Kidney (tissue), 14 donors: ENCODE measurements around the gene GMPPA. TPM values are rescaled to one million over a fixed set of nuclear protein-coding genes. Genes with fewer than 3 reads are reported as not detected.

Source experiments
- DNase-seq, 5 donors: peaks; one replicate each; pipeline ENCODE4 v3.0.0-alpha.2; 2013 to 2020
- FAIRE-seq: peaks from 2 replicates; lab custom pipeline; 2012; peaks lifted over from hg19 to GRCh38; lab: Jason Lieb, UNC
- H3K27ac ChIP-seq, 2 donors: one replicate each; pipeline ENCODE4 v1.7.0; 2013; ENCODE audit warnings: low read depth in 2 of 2, low read length in 2 of 2, inconsistent platforms in 1 of 2
- H3K27me3 ChIP-seq: one replicate; pipeline ENCODE4 v1.7.1; 2013; ENCODE audit warnings: low read length, inconsistent platforms; ENCODE audit not compliant: control insufficient read depth, insufficient read depth
- H3K36me3 ChIP-seq, 3 donors: one replicate each; pipeline versions ENCODE4 v1.7.0 to v1.7.1; 2013; ENCODE audit warnings: low read length in 3 of 3, control low read depth in 1 of 3, inconsistent platforms in 1 of 3; ENCODE audit not compliant: insufficient read depth in 3 of 3, control insufficient read depth in 2 of 3
- H3K4me1 ChIP-seq, 3 donors: one replicate each; pipeline versions ENCODE4 v1.7.0 to v1.7.1; 2013; ENCODE audit warnings: low read length in 3 of 3, inconsistent platforms in 1 of 3, low read depth in 1 of 3; ENCODE audit not compliant: control insufficient read depth in 2 of 3, insufficient read depth in 2 of 3
- H3K4me3 ChIP-seq, 3 donors: one replicate each; pipeline versions ENCODE4 v1.7.0 to v1.8.1; 2013; ENCODE audit warnings: low read length in 3 of 3, control low read depth in 1 of 3, inconsistent platforms in 1 of 3
- H3K9ac ChIP-seq, 3 donors: one replicate each; pipeline versions ENCODE4 v1.7.0 to v1.7.1; 2013; ENCODE audit warnings: low read length in 3 of 3, control low read depth in 1 of 3, inconsistent platforms in 1 of 3
- H3K9me3 ChIP-seq, 3 donors: one replicate each; pipeline versions ENCODE4 v1.7.0 to v1.7.1; 2013; ENCODE audit warnings: low read length in 3 of 3, control low read depth in 1 of 3, inconsistent platforms in 1 of 3; ENCODE audit not compliant: control insufficient read depth in 2 of 3, insufficient read depth in 1 of 3
- intact Hi-C: fragments of 100-400 bp; cut with DNase I; formaldehyde crosslinking; loops from one replicate; pipeline ENCODE4 v1.11.1; 2022
- polyA plus RNA-seq: library from polyadenylated mRNA; stranded (reverse); fragments of 350-450 nt; fragmentation: Illumina TruSeq; extraction: RNeasy Lipid Tissue Mini Kit (QIAGEN cat#74804); gene quantifications from one replicate; pipeline ENCODE4 v1.2.3, GENCODE V29; 2014; ENCODE audit warnings: low read depth, low replicate concordance; ENCODE audit not compliant: insufficient read depth
- total RNA-seq: library from RNA; stranded (reverse); fragmentation: NEBNext Ultra II Directional; extraction: Animal tissue kit (Norgen Biotek cat#: 25700); gene quantifications from one replicate; pipeline ENCODE4 v1.2.1, GENCODE V29; 2021
- TF ChIP-seq, protein P1 (sequence below): IDR thresholded peaks from 3 replicates; pipeline ENCODE4 v1.5.1; 2012; ENCODE audit warnings: mild to moderate bottlenecking, moderate library complexity, borderline replicate concordance; ENCODE audit not compliant: insufficient read depth; ENCODE audit errors: extremely low read depth
- donor health status: control.
- donor health status: control.
- donor health status: control.
- donor health status: control.
- donor health status: control.
- donor health status: DM: yes; HTN: yes; CAD: no.
- donor health status: Normal renal cell carcinoma (clear cell type).

Gene GMPPA
- total and polyA plus RNA-seq, 2 donors from 2014 or later, result 33.9 to 53.1 TPM

- no peaks in the 10 kb centered on the region for H3K9me3 ChIP-seq
- no peak overlapping the region for H3K9ac ChIP-seq
- no peak overlapping the region for H3K27ac ChIP-seq
- intact Hi-C loops, result no loop called here
- no peaks in the 10 kb centered on the region for H3K36me3 ChIP-seq
- no peak overlapping the region for H3K4me3 ChIP-seq
- FAIRE-seq (no peak), DNase-seq (peak in 1 of 5 donors; percentile 67)
- TF ChIP-seq, protein P1, sequence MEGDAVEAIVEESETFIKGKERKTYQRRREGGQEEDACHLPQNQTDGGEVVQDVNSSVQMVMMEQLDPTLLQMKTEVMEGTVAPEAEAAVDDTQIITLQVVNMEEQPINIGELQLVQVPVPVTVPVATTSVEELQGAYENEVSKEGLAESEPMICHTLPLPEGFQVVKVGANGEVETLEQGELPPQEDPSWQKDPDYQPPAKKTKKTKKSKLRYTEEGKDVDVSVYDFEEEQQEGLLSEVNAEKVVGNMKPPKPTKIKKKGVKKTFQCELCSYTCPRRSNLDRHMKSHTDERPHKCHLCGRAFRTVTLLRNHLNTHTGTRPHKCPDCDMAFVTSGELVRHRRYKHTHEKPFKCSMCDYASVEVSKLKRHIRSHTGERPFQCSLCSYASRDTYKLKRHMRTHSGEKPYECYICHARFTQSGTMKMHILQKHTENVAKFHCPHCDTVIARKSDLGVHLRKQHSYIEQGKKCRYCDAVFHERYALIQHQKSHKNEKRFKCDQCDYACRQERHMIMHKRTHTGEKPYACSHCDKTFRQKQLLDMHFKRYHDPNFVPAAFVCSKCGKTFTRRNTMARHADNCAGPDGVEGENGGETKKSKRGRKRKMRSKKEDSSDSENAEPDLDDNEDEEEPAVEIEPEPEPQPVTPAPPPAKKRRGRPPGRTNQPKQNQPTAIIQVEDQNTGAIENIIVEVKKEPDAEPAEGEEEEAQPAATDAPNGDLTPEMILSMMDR, result no peak
- H3K27me3 ChIP-seq, result no peaks in the 10 kb centered on the region
- peaks cover 0 to 12% (median 0%) of the 10 kb centered on the region in 3 donors for H3K4me1 ChIP-seq
Observed at GRCh38 chr2:219553463-219553963, 54.8 kb downstream of the GMPPA start.

DNA sequence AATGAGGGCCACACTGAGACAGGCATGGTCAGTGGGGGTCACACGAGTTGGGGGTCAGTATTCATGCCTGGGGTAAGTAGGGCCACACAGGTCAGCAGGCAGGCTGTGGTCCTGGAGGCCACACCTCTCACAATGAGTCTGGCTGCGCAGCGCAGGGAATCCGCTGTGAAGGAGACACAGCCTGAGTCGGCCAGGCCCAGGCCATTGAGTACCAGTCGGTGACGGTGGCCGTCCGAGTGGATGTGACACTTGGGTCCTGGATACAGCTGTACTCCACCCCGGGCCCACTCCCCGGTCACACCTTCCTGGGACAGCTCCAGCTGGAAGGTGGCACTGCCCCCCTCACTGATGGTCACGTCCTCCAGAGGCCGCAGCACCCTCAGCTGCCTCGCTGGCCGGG, 55.7 kb downstream of the GMPPA start:
- H3K27me3 ChIP-seq, result no peaks in the 10 kb centered on the region
- FAIRE-seq (no peak), DNase-seq (peak in 2 of 5 donors; percentile 57 to 79)
- intact Hi-C loops, result no loop called here
- H3K9ac ChIP-seq, result no peak overlapping the region
- H3K27ac ChIP-seq, result no peak overlapping the region
- TF ChIP-seq, protein P1, result no peak
- H3K9me3 ChIP-seq, result no peaks in the 10 kb centered on the region
- H3K4me3 ChIP-seq, result no peak overlapping the region
- no peaks in the 10 kb centered on the region for H3K36me3 ChIP-seq
- H3K4me1 ChIP-seq, result peaks cover 0 to 12% (median 0%) of the 10 kb centered on the region in 3 donors

- FAIRE-seq (no peak), DNase-seq (peak in 1 of 5 donors; percentile 76)
- H3K4me1 ChIP-seq, result peaks cover 0 to 12% (median 0%) of the 10 kb centered on the region in 3 donors
- no peak overlapping the region for H3K4me3 ChIP-seq
- H3K36me3 ChIP-seq, result no peaks in the 10 kb centered on the region
- H3K27ac ChIP-seq, result no peak overlapping the region
- H3K9ac ChIP-seq, result no peak overlapping the region
- no peaks in the 10 kb centered on the region for H3K27me3 ChIP-seq
- no peaks in the 10 kb centered on the region for H3K9me3 ChIP-seq
- TF ChIP-seq, protein P1, result no peak
- intact Hi-C loops, result no loop called here
Observed at GRCh38 chr2:219555956-219556355, 57.3 kb downstream of the GMPPA start.

- H3K9me3 ChIP-seq, result no peaks in the 10 kb centered on the region
- TF ChIP-seq, protein P1, result no peak
- DNase-seq, result peak in 1 of 5 donors; percentile 52
- no peak for FAIRE-seq
- H3K4me3 ChIP-seq, result no peak overlapping the region
- no peak overlapping the region for H3K27ac ChIP-seq
- no peaks in the 10 kb centered on the region for H3K36me3 ChIP-seq
- intact Hi-C loops, result no loop called here
- H3K9ac ChIP-seq, result no peak overlapping the region
- H3K4me1 ChIP-seq, result peaks cover 0 to 12% (median 0%) of the 10 kb centered on the region in 3 donors
- no peaks in the 10 kb centered on the region for H3K27me3 ChIP-seq
Observed at GRCh38 chr2:219556413-219556812, 57.7 kb downstream of the GMPPA start.
